OCI-LY1 (cell line): Measurements from ENCODE around the gene LITAF.

Experiments
- EZH2 ChIP-seq: fragments of 200-600 bp; sonication (generic), shearing (Covaris generic); IDR thresholded peaks from 2 replicates; pipeline ENCODE4 v1.8.0; 2017; ENCODE audit warnings: borderline replicate concordance, mixed run types, mild to moderate bottlenecking, antibody characterized with exemption, low read length, moderate library complexity, mixed read lengths
- TF ChIP-seq, protein P1 (sequence below): fragments of 200-600 bp; sonication (generic), shearing (Covaris generic); IDR thresholded peaks from 2 replicates; pipeline ENCODE4 v1.5.1; 2017; ENCODE audit warnings: mild to moderate bottlenecking, antibody characterized with exemption, low read length, moderate library complexity, mixed read lengths

GRCh38 chr16:11556214-11556819 lies 30.4 kb downstream of the LITAF start:
- TF ChIP-seq, protein P1, sequence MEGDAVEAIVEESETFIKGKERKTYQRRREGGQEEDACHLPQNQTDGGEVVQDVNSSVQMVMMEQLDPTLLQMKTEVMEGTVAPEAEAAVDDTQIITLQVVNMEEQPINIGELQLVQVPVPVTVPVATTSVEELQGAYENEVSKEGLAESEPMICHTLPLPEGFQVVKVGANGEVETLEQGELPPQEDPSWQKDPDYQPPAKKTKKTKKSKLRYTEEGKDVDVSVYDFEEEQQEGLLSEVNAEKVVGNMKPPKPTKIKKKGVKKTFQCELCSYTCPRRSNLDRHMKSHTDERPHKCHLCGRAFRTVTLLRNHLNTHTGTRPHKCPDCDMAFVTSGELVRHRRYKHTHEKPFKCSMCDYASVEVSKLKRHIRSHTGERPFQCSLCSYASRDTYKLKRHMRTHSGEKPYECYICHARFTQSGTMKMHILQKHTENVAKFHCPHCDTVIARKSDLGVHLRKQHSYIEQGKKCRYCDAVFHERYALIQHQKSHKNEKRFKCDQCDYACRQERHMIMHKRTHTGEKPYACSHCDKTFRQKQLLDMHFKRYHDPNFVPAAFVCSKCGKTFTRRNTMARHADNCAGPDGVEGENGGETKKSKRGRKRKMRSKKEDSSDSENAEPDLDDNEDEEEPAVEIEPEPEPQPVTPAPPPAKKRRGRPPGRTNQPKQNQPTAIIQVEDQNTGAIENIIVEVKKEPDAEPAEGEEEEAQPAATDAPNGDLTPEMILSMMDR, result no peak
- no peak for TF ChIP-seq EZH2
